ENCODE measurements around the gene ARHGEF17. TPM values are rescaled to one million over a fixed set of nuclear protein-coding genes. Genes with fewer than 3 reads are reported as not detected.
A peak's percentile ranks its signal among the peaks of the same experiment; 100 is the strongest.

ARHGEF17 gene
- polyA plus RNA-seq, 3 donors from 2014 or later: not detected

DNA sequence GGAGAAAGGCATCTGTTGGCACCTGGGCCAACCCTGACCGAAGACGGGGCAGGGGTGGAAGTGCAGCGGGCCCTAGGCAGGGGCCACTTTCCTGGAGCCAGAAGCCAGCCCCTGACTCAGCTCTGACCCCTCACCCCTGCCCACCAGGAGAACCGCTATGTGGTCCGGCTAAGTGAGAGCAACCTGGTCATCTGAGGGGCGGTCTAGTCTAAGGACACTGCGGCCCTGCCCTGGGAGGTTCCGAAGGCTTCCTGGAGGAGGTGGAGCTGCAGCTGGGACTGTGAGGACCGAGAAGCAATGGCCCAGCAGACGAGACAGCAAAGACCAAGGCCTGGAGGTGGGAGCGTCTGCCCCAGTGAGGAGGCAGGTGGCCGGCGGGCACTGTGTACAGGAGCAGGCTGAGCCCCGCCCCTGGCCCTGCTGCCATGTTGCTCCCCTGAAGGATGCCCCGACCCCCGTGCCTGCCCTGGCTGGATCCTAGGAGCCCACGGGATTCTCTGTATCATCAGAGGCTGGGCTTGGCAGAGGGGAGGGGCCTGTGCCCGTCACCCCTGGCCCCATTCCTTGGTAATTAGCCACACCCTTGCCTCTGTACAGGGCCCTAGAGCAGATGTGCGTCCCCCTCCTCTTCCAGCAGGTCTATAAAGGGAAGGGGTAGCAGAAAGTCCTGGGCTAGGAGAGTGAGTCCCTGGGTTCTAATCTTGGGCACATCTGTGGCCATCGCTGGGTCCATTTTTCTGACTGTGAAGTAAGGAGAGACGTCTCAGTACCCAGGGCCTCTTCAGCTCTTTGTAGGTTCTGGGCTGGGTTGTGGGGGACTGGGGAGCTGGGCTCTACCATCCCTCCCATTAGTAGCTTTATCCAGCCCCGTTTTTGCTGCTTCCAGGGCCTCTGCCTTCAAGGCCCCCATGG, 87.5 kb downstream of the ARHGEF17 start:
- Mint-ChIP-seq H3K4me1 (no peaks in the 10 kb centered on the region), H3K27ac (no peak overlapping the region), H3K27me3 (ENCODE audit: low read depth in 3 of 3) (peaks cover 10 to 38% (median 24%) of the 10 kb centered on the region in 3 donors), H3K36me3 (no peaks in the 10 kb centered on the region), H3K4me3 (no peak overlapping the region), H3K9me3 (no peaks in the 10 kb centered on the region)
- DNase-seq: no peak

DNA sequence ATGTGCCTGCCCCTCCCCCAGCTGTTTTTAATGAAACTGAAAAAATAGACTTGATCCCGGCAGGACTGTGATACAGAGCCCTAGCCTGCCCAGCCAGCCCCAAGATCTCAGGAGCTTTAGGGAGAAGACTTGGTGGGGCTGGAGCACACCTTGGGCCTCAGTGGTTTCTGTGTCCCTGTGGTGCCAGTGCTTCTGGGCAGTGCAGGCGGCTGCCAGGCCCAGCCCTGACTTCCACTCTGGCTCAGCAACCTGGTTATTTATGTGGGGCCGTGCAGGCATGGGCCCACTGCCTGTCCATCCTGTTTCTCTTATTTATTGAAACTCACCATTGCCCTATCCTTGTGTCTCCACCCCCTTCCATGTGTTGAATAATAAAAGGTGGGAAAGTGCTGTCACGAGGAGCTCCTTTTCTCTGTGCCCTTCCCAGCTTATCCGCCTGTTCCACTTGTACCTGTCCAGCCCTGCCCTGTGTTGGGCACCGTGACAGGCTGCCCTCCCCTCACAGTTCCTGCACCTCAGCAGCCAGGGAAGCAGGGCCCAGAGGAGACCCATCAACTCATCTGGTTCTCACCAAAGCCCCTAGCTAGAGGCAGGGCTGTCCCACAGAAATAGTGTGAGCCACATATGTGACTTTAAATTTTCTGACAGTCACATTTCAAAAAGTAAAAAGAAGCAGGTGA, 88.3 kb downstream of the ARHGEF17 start:
- Mint-ChIP-seq H3K36me3 (no peaks in the 10 kb centered on the region), H3K27me3 (ENCODE audit: low read depth in 3 of 3) (peaks cover 10 to 38% (median 24%) of the 10 kb centered on the region in 3 donors), H3K9me3 (no peaks in the 10 kb centered on the region), H3K4me3 (no peak overlapping the region), H3K4me1 (no peaks in the 10 kb centered on the region), H3K27ac (peak overlapping the region in 3 of 6 donors; percentile 40 to 73 (median 68))
- no peak for DNase-seq

DNA sequence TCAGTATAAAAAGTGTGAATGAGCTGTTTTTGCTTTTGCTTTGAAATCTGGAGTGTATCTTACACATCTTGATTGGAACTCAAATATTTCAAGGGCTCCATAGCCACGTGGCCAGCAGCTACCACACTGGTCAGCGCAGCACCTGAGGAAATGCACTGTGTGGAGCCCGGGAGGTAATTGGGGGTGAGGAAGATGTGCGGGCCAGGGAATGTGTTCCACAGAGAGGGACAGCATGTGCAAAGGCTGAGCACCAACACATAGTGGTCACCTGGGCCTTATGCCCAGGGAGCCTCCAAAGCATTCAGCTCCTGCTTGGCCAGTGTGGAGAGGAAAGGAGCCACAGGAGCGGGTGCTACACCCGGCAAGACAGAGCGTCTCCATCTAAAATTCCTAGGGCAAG, 88.9 kb downstream of the ARHGEF17 start:
- no peak for DNase-seq

DNA sequence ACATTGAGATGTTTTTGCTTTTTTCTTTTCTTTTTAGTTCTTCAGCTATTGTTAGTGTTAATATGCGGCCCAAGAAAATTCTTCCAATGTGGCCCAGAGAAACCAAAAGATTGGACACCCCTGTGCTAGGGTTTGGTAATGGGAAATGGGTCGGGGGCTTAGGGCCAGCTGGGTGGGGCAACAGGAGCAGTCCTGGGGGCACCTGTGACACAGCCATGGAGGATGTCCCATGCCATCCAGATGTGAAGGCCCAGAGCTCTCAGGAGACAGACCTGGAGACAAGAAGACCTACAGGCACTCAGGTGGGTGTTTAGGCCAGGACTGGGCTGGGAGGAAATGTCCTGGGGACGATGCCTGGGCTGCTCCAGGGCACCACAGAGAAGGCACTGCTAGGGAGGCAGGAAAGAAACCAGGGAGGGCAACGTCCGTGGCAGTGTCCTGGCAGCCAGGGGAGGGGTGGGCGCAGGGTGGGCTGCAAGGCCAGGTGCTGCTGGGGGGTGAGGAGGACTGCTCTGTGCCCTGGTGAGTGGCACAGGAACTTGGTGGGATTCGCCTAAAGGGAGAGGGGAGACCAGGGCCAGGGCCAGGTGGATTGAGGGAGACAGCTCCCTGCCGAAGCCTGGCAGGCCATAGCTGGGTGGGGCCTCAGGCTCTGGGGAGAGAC, 89.5 kb downstream of the ARHGEF17 start:
- DNase-seq: no peak
- peaks cover 10 to 32% (median 18%) of the 10 kb centered on the region in 3 donors for H3K27me3 Mint-ChIP-seq (ENCODE audit: low read depth in 3 of 3)
- peak overlapping the region in 4 of 6 donors; percentile 14 to 68 (median 44) for H3K27ac Mint-ChIP-seq
- no peaks in the 10 kb centered on the region for H3K36me3 Mint-ChIP-seq
- H3K4me3 Mint-ChIP-seq: no peak overlapping the region
- H3K4me1 Mint-ChIP-seq: no peaks in the 10 kb centered on the region
- no peaks in the 10 kb centered on the region for H3K9me3 Mint-ChIP-seq

More for the DNA sequence above, 88.9 kb downstream of the ARHGEF17 start:
- Mint-ChIP-seq H3K9me3 (no peaks in the 10 kb centered on the region), H3K27me3 (ENCODE audit: low read depth in 3 of 3) (peaks cover 10 to 38% (median 23%) of the 10 kb centered on the region in 3 donors), H3K4me1 (no peaks in the 10 kb centered on the region), H3K36me3 (no peaks in the 10 kb centered on the region), H3K27ac (peak overlapping the region in 2 of 6 donors; percentile 40 to 45), H3K4me3 (no peak overlapping the region)

DNA sequence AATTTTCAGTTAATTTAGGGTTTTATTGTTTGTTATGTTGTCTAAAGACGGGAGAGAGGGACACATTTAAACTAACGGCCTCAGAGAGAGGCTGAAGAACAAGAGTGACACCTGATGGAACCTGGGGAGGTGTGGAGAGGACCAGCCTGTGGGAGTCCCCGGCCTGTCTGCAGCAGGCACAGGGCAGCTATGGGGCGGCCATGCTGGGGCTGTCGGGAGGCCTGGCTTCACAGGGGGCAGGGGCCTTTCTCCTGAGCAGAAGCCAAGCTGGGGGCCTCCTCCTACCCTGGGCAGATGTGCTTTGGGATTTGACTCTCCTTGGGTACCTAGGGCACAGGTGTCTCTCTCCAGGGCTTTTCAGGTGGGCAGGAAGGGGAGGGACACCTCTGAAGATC, 90.1 kb downstream of the ARHGEF17 start:
- peak overlapping the region in 2 of 6 donors; percentile 53 to 68 for H3K27ac Mint-ChIP-seq
- DNase-seq: no peak
- no peaks in the 10 kb centered on the region for H3K9me3 Mint-ChIP-seq
- H3K36me3 Mint-ChIP-seq: no peaks in the 10 kb centered on the region
- no peak overlapping the region for H3K4me3 Mint-ChIP-seq
- no peaks in the 10 kb centered on the region for H3K4me1 Mint-ChIP-seq
- H3K27me3 Mint-ChIP-seq (ENCODE audit: low read depth in 3 of 3): peaks cover 9 to 32% (median 16%) of the 10 kb centered on the region in 3 donors

DNA sequence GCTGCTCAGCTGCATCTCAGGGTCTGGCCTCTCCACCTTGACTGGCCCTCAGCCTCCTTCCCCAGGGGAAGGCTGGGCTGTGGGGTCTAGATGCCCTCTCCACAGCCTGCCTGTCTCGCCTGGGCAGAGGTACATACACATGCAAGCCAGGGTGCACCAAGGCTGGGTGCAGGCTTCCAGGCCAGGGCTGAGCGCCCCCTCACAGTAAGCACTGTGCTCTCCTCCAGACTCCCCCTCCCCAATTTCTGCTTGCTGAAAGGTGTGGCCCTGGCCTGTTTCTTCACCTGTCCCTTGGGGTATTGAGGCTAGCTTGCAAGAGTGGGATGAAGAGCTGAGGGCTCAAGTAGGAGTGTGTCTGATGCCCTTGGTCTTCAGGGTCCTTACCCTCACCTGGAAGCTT, 90.6 kb downstream of the ARHGEF17 start:
- no peaks in the 10 kb centered on the region for H3K9me3 Mint-ChIP-seq
- H3K27ac Mint-ChIP-seq: peak overlapping the region in 2 of 6 donors; percentile 62 to 63
- H3K4me3 Mint-ChIP-seq: no peak overlapping the region
- no peaks in the 10 kb centered on the region for H3K36me3 Mint-ChIP-seq
- peaks cover 3 to 26% (median 16%) of the 10 kb centered on the region in 3 donors for H3K27me3 Mint-ChIP-seq (ENCODE audit: low read depth in 3 of 3)
- H3K4me1 Mint-ChIP-seq: no peaks in the 10 kb centered on the region
- DNase-seq: no peak

DNA sequence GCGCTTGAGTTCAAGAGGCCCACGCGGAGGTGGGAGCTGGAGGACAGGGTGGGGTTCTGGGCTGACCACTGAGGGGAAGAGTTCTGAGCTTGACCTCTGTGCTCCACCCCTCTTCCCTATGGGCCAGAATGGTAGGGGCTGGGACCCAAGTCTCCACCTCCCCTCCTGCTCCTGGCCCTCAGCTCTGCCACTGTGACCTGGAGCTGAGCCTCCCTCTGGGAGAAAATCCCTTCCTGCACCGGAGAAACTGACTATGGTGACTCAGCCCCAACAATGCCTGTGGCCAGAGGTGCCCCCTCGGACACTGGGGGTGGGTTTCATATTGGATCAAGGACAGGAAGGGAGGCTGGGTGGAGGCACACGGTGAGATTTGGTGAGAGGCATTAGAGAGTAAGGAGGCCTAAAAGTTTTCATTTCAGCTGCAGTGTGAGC, 91.1 kb downstream of the ARHGEF17 start:
- no peaks in the 10 kb centered on the region for H3K9me3 Mint-ChIP-seq
- no peak for DNase-seq
- no peaks in the 10 kb centered on the region for H3K4me1 Mint-ChIP-seq
- H3K27ac Mint-ChIP-seq: peak overlapping the region in 5 of 6 donors; percentile 61 to 75 (median 63)
- no peak overlapping the region for H3K4me3 Mint-ChIP-seq
- no peaks in the 10 kb centered on the region for H3K36me3 Mint-ChIP-seq
- peaks cover 3 to 22% (median 16%) of the 10 kb centered on the region in 3 donors for H3K27me3 Mint-ChIP-seq (ENCODE audit: low read depth in 3 of 3)

DNA sequence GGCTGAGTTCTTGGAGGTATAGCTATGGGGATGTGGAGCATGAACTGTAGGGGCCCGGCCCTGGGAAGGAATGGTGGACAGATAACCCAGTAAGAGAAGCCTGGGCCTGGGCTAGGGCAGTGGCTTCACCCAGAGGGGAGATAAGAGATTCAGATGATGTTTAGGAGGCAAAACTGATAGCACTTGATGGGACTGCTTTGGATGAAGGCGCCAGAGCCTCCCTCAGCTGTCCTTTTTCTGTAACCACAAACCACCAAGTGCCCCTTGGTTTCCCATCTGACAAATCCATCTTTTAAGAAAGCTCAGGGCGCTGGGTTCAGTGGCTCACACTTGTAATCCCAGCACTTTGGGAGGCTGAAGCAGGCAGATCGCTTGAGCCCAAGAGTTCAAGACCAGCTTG, 91.6 kb downstream of the ARHGEF17 start:
- no peak for DNase-seq
- peaks cover 3 to 20% (median 16%) of the 10 kb centered on the region in 3 donors for H3K27me3 Mint-ChIP-seq (ENCODE audit: low read depth in 3 of 3)
- no peaks in the 10 kb centered on the region for H3K4me1 Mint-ChIP-seq
- no peak overlapping the region for H3K4me3 Mint-ChIP-seq
- peak overlapping the region; percentile 30 to 75 (median 62) for H3K27ac Mint-ChIP-seq
- no peaks in the 10 kb centered on the region for H3K9me3 Mint-ChIP-seq
- H3K36me3 Mint-ChIP-seq: no peaks in the 10 kb centered on the region

DNA sequence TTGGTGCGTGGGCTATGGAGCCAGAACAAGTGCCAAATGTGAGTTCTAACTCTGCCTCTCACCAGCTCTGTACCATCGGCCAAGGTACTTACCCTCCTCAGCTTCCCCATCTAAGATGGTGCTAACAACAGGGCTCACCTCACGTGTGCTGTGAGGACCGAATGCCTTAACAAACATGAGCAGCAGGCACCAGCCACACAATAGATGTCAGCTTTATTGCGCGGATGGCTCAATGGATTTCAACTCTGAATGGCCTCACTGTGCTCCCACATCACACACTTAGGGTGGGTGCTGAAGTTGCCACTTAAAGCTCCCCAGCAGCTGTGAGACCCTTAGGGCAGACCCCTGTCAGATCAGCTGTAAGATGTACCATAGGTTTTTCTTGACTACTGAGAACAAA, 92.2 kb downstream of the ARHGEF17 start:
- Mint-ChIP-seq H3K4me1 (no peaks in the 10 kb centered on the region), H3K27ac (peak overlapping the region in 2 of 6 donors; percentile 29 to 40), H3K27me3 (ENCODE audit: low read depth in 3 of 3) (peaks cover 5 to 16% (median 15%) of the 10 kb centered on the region in 3 donors), H3K9me3 (no peaks in the 10 kb centered on the region), H3K4me3 (no peak overlapping the region), H3K36me3 (no peaks in the 10 kb centered on the region)
- DNase-seq: no peak

DNA sequence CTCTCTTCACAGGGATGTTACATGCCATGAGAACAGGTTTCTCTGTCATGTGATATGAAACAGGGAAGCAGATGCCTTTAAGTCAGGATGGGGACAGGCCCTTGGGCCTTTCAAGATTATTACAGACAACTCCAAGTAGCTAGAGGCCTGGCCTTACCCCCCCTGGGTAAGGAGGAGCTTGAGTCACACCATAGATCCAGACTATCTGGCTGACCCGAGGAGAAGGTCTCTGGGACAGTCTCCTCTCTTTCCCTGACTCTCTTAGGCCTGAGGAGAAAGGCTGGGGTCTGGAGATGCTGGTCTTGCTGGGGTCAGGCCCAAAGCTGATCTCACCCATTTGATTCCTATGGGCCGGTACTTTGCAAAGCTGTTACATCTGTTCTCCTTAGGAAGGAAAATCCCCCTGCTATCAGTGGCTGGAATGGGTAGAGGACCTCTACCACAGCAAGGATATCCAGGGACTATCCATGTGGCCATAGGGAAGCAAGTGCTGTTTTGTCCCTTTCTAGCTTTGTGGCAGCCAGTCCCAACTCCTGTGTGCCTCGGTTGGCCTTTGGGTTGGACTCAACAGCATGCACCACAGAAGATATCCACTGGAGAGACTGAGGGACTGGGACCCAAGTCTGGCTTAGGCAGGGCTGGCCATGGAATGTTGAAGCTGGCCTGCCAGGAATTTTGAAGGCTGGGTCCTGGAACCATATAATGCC, 93.3 kb downstream of the ARHGEF17 start:
- peaks cover 0 to 4% (median 0%) of the 10 kb centered on the region in 3 donors for H3K36me3 Mint-ChIP-seq
- H3K4me3 Mint-ChIP-seq: no peak overlapping the region
- no peaks in the 10 kb centered on the region for H3K9me3 Mint-ChIP-seq
- peak overlapping the region in 1 of 6 donors; percentile 59 for H3K27ac Mint-ChIP-seq
- H3K27me3 Mint-ChIP-seq (ENCODE audit: low read depth in 3 of 3): peaks cover 3 to 13% (median 11%) of the 10 kb centered on the region in 3 donors
- H3K4me1 Mint-ChIP-seq: no peaks in the 10 kb centered on the region
- DNase-seq: no peak

DNA sequence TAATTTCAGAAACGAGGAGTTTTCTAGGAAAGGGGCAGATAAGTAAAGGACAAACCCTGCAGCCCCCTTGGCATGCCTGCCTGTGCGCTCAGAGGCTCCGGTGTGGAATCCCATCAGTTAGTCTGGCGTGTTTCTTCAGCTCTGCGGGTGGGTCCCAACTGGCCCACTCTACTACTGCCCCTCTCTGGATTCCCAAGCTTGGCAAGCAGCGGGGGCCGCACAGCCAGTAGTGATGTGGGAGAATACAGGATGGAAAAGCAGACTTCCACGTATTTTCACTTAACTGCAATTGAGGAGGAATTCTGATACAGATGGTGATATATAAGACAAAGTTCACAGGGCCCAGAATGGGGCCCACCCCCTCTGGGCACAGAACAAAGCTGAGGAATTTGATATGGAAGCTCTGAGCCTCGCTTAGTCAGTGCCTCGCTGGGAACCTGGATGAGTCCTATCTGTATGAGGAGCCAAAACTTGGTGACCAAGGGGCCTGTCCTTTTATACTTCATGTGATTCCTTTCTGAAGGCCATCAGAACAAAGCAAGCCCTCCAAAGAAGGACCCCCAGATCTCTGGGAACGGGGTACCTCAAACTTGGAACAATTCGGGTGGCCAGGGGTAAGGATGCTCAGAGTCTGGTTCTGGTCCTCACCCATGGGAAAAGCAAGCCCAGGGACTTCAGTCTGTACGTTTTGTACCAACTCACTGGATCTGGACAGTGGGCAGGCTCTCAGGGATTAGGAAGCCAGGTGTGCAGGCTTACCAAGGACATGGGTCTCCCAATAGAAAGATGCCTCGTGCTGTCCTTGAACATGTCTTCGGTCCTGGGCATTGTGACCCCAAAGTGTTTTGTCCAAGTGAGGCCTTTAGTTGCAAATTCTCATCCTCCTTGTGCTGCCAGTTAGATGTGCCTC, 94.1 kb downstream of the ARHGEF17 start:
- DNase-seq: no peak
- Mint-ChIP-seq H3K36me3 (peaks cover 0 to 6% (median 5%) of the 10 kb centered on the region in 3 donors), H3K4me3 (no peak overlapping the region), H3K27ac (peak overlapping the region in 1 of 6 donors; percentile 29), H3K4me1 (no peaks in the 10 kb centered on the region), H3K27me3 (ENCODE audit: low read depth in 3 of 3) (peaks cover 2 to 9% (median 7%) of the 10 kb centered on the region in 3 donors), H3K9me3 (no peaks in the 10 kb centered on the region)

DNA sequence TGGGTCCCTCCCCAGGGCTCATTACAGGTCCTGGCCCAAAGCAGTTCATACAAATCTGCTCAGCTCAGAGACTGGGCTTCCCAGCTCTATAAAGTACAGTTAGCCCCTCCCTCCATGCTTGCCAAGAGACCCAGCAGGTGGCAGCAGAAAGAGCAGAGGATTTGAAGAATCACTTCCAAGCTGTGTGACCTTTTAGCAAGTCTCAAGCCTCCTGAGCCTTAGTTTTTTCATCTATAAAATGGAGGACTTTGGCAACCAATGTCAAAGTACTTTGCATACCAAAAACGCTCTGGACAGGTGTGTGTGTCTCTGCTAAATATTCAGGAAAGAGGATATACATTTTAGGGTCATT, 94.7 kb downstream of the ARHGEF17 start:
- no peak overlapping the region for H3K4me3 Mint-ChIP-seq
- peaks cover 2 to 4% (median 3%) of the 10 kb centered on the region in 3 donors for H3K27me3 Mint-ChIP-seq (ENCODE audit: low read depth in 3 of 3)
- no peaks in the 10 kb centered on the region for H3K9me3 Mint-ChIP-seq
- no peak for DNase-seq
- H3K36me3 Mint-ChIP-seq: peaks cover 0 to 6% (median 5%) of the 10 kb centered on the region in 3 donors
- H3K27ac Mint-ChIP-seq: peak overlapping the region in 2 of 6 donors; percentile 29 to 46
- no peaks in the 10 kb centered on the region for H3K4me1 Mint-ChIP-seq
